Neural crest cell (in vitro differentiated cells): ENCODE data around the gene ASMT. TPM values are rescaled to one million over a fixed set of nuclear protein-coding genes. Genes with fewer than 3 reads are reported as not detected.
"Not testable (repeated sequence)": the region's sequence is repeated elsewhere in the genome, so short reads cannot be mapped to it uniquely, and the experiment has no call there.

Source experiments
- DNase-seq: peaks from one replicate; pipeline ENCODE4 v3.0.0; 2021; ENCODE audit warnings: low read depth, mixed read lengths, low spot score
- H3K27ac Mint-ChIP-seq: one replicate; pipeline ENCODE4 v1.8.0; 2021; ENCODE audit warnings: mild to moderate bottlenecking, mixed read lengths; ENCODE audit not compliant: unreplicated experiment
- H3K27me3 Mint-ChIP-seq: 2 replicates; pipeline ENCODE4 v1.8.0; 2021; ENCODE audit warnings: low read depth, mild to moderate bottlenecking, mixed read lengths
- H3K36me3 Mint-ChIP-seq: 2 replicates; pipeline ENCODE4 v1.8.0; 2021; ENCODE audit warnings: low read depth, mild to moderate bottlenecking, mixed read lengths
- H3K4me1 Mint-ChIP-seq: 2 replicates; pipeline ENCODE4 v1.8.0; 2021; ENCODE audit warnings: mixed read lengths
- H3K4me3 Mint-ChIP-seq: one replicate; pipeline ENCODE4 v1.8.0; 2021; ENCODE audit warnings: mild to moderate bottlenecking, mixed read lengths
- H3K9me3 Mint-ChIP-seq: 2 replicates; pipeline ENCODE4 v1.8.0; 2021; ENCODE audit warnings: mixed read lengths
- CTCF ChIP-seq: fragments of 200-600 bp; sonication (generic); conservative IDR thresholded peaks from 2 replicates; pipeline ENCODE4 v1.5.0; 2021; ENCODE audit warnings: antibody characterized with exemption, mild to moderate bottlenecking
- total RNA-seq: library from RNA; stranded (reverse); gene quantifications from 2 replicates; pipeline ENCODE4 v1.2.1, GENCODE V29; 2021

Gene ASMT
- total RNA-seq, 1 donor from 2014 or later: 0.44 TPM

- TF ChIP-seq CTCF: peak; percentile 80
- H3K9me3 Mint-ChIP-seq, H3K36me3 Mint-ChIP-seq, H3K27ac Mint-ChIP-seq, H3K27me3 Mint-ChIP-seq, H3K4me3 Mint-ChIP-seq: not testable (repeated sequence)
- DNase-seq: peak; percentile 23
- H3K4me1 Mint-ChIP-seq: peaks cover 15% of the 10 kb centered on the region
Observed at GRCh38 chrX:1652011-1652811, 37.4 kb downstream of the ASMT start.

- H3K9me3 Mint-ChIP-seq: peaks cover 4% of the 10 kb centered on the region
- no peak for TF ChIP-seq CTCF
- H3K27me3 Mint-ChIP-seq: no peaks in the 10 kb centered on the region
Observed at GRCh38 chrX:1656379-1656778, 41.5 kb downstream of the ASMT start.

GRCh38 chrX:1657367-1658070 is 42.7 kb downstream of the ASMT start:
- peaks cover 13% of the 10 kb centered on the region for H3K4me1 Mint-ChIP-seq
- H3K27ac Mint-ChIP-seq: peak overlapping the region; percentile 45
- no peak for TF ChIP-seq CTCF
- no peak overlapping the region for H3K4me3 Mint-ChIP-seq
- DNase-seq: no peak
- H3K9me3 Mint-ChIP-seq: no peaks in the 10 kb centered on the region
- no peaks in the 10 kb centered on the region for H3K27me3 Mint-ChIP-seq
- no peaks in the 10 kb centered on the region for H3K36me3 Mint-ChIP-seq

More at GRCh38 chrX:1656379-1656778, 41.5 kb downstream of the ASMT start:
- no peak for DNase-seq
- Mint-ChIP-seq H3K27ac (no peak overlapping the region), H3K4me3 (no peak overlapping the region), H3K36me3 (no peaks in the 10 kb centered on the region), H3K4me1 (peaks cover 18% of the 10 kb centered on the region)

- Mint-ChIP-seq H3K4me3 (no peak overlapping the region), H3K9me3 (no peaks in the 10 kb centered on the region), H3K36me3 (no peaks in the 10 kb centered on the region), H3K27me3 (peaks cover under 1% of the 10 kb centered on the region), H3K27ac (no peak overlapping the region), H3K4me1 (peaks cover 13% of the 10 kb centered on the region)
- no peak for DNase-seq
- no peak for TF ChIP-seq CTCF
Observed at GRCh38 chrX:1658071-1658491, 43.2 kb downstream of the ASMT start.

GRCh38 chrX:1659664-1660461 is 45.0 kb downstream of the ASMT start:
- no peak for TF ChIP-seq CTCF
- no peaks in the 10 kb centered on the region for H3K36me3 Mint-ChIP-seq
- H3K4me1 Mint-ChIP-seq: peaks cover 18% of the 10 kb centered on the region
- no peak overlapping the region for H3K4me3 Mint-ChIP-seq
- no peaks in the 10 kb centered on the region for H3K9me3 Mint-ChIP-seq
- H3K27me3 Mint-ChIP-seq: peaks cover 2% of the 10 kb centered on the region
- DNase-seq: no peak
- H3K27ac Mint-ChIP-seq: no peak overlapping the region
